Activated T-helper 1 cell treated with anti-CD3 and anti-CD28 coated beads, Interleukin-2, amount 50 U/mL, for 16 hours (primary cell): ENCODE data around the gene ZKSCAN8.

ENCODE experiments used
- DNase-seq, 2 donors: peaks; one replicate each; pipeline ENCODE4 v3.0.0-alpha.2; 2020; ENCODE audit warnings: low read depth in 1 of 2, low spot score in 1 of 2

ZKSCAN8 gene

GRCh38 chr6:28206527-28206926, 64.8 kb downstream of the ZKSCAN8 start:
- no peak for DNase-seq

GRCh38 chr6:28206928-28207509, 65.3 kb downstream of the ZKSCAN8 start:
- no peak for DNase-seq

- DNase-seq, result no peak
Measured at GRCh38 chr6:28207510-28208110, 65.9 kb downstream of the ZKSCAN8 start.

- DNase-seq, result no peak
Measured at GRCh38 chr6:28208111-28208659, 66.5 kb downstream of the ZKSCAN8 start.
